Measurements from ENCODE around the gene BLOC1S5. TPM values are rescaled to one million over a fixed set of nuclear protein-coding genes. Genes with fewer than 3 reads are reported as not detected.

BLOC1S5 gene
- total and polyA plus RNA-seq, 2 of the 13 experiments (the other 11 are each of a cell fraction or from before 2014, with no cell fraction given): 10.5 to 41.5 TPM

GRCh38 chr6:7996538-7997111 lies 67.6 kb downstream of the BLOC1S5 start:
- Histone ChIP-seq H4K20me1 (ENCODE audit: insufficient read depth, low read length) (no peaks in the 10 kb centered on the region), H3K27me3 (ENCODE audit: control insufficient read depth in 1 of 2, insufficient read depth in 2 of 2, low read length in 2 of 2) (no peaks in the 10 kb centered on the region), H3K9me3 (ENCODE audit: low read length) (no peaks in the 10 kb centered on the region), H2AFZ (ENCODE audit: low read length) (no peak overlapping the region), H3K4me3 (replicated peaks in 1 of 3; ENCODE audit: insufficient read depth in 1 of 3, low read depth in 2 of 3, low read length in 3 of 3) (no peak overlapping the region), H3K4me2 (ENCODE audit: low read depth, low read length) (no peak overlapping the region), H3K4me1 (ENCODE audit: insufficient read depth, low read length) (peaks cover 16% of the 10 kb centered on the region; the same call in 1 of the 2 replicates), H3K36me3 (replicated peaks in 1 of 2; ENCODE audit: control insufficient read depth in 1 of 2, insufficient read depth in 2 of 2, low read length in 2 of 2) (no peaks in the 10 kb centered on the region), H3K79me2 (ENCODE audit: insufficient read depth, low read length) (no peaks in the 10 kb centered on the region), H3K27ac (ENCODE audit: extremely low read length, insufficient read depth, low read length) (no peak overlapping the region), H3K9ac (ENCODE audit: insufficient read depth, low read depth, low read length) (no peak overlapping the region)
- ChIA-PET POLR2A (no interaction called here), CTCF (ENCODE audit: low intra/inter-chr PET ratio, low total read pairs) (no interaction called here)
- ATAC-seq (peak; percentile 54), FAIRE-seq (no peak), DNase-seq (ENCODE audit: low spot score) (peak; percentile 31)
- BruUV-seq (replicated peaks): no TSS peak
- in situ Hi-C loops (cut with HindIII; ENCODE audit: extremely low pct_ligation_motif_present, low pct_unique_long_range_greater_than_20kb): no loop called here
- WGBS (ENCODE audit: low lambda C conversion rate): 50% methylated on average over 10 of the region's 10 CpGs
- intact Hi-C loops (cut with micrococcal nuclease; ENCODE audit: unreplicated experiment): no loop called here
- TF ChIP-seq ZKSCAN5 (CRISPR knock-in tag; IDR thresholded peaks at IDR 0.05): no peak
- TF ChIP-seq ZNF7 (CRISPR knock-in tag; IDR thresholded peaks at IDR 0.05): peak; percentile 75
- peak; percentile 45; the same call in 1 of the 2 replicates for TF ChIP-seq BCL6 (CRISPR knock-in tag; IDR thresholded peaks at IDR 0.05)

- CTCF ChIA-PET (ENCODE audit: low intra/inter-chr PET ratio, low total read pairs): no interaction called here
These were observed 70.2 kb downstream of the BLOC1S5 start for GRCh38 chr6:7993952-7994351.

More at GRCh38 chr6:7993952-7994351, 70.2 kb downstream of the BLOC1S5 start:
- H3K27ac ChIP-seq (ENCODE audit: extremely low read length, insufficient read depth, low read length): no peak overlapping the region
- in situ Hi-C loops (cut with HindIII; ENCODE audit: extremely low pct_ligation_motif_present, low pct_unique_long_range_greater_than_20kb): loop anchor here (5.0 kb wide), 1 partner anchor 97 kb away; no protein-coding TSS in a partner anchor
- no peaks in the 10 kb centered on the region for H4K20me1 ChIP-seq (ENCODE audit: insufficient read depth, low read length)
- H3K27me3 ChIP-seq (ENCODE audit: control insufficient read depth in 1 of 2, insufficient read depth in 2 of 2, low read length in 2 of 2): no peaks in the 10 kb centered on the region
- no peak overlapping the region for H3K4me2 ChIP-seq (ENCODE audit: low read depth, low read length)
- intact Hi-C loops (cut with micrococcal nuclease; ENCODE audit: unreplicated experiment): no loop called here
- no TSS peak for BruUV-seq (replicated peaks)
- no peak overlapping the region for H3K4me3 ChIP-seq (replicated peaks in 1 of 3; ENCODE audit: insufficient read depth in 1 of 3, low read depth in 2 of 3, low read length in 3 of 3)
- no peaks in the 10 kb centered on the region for H3K79me2 ChIP-seq (ENCODE audit: insufficient read depth, low read length)
- H3K9ac ChIP-seq (ENCODE audit: insufficient read depth, low read depth, low read length): no peak overlapping the region
- FAIRE-seq (no peak), DNase-seq (ENCODE audit: low spot score) (no peak), ATAC-seq (no peak)
- TF ChIP-seq STAG1 (CRISPR knock-in tag; IDR thresholded peaks at IDR 0.05) (peak; percentile 41), ZNF646 (CRISPR knock-in tag; IDR thresholded peaks at IDR 0.05) (no peak), CTCF (CRISPR knock-in tag; IDR thresholded peaks at IDR 0.05) (peak; percentile 27), PAX8 (CRISPR knock-in tag; IDR thresholded peaks at IDR 0.05; ENCODE audit: borderline replicate concordance) (no peak)
- no peak overlapping the region for H2AFZ ChIP-seq (ENCODE audit: low read length)
- POLR2A ChIA-PET: no interaction called here
- no peaks in the 10 kb centered on the region for H3K36me3 ChIP-seq (replicated peaks in 1 of 2; ENCODE audit: control insufficient read depth in 1 of 2, insufficient read depth in 2 of 2, low read length in 2 of 2)
- WGBS (ENCODE audit: low lambda C conversion rate): 72% methylated on average over 8 of the region's 8 CpGs
- no peaks in the 10 kb centered on the region for H3K9me3 ChIP-seq (ENCODE audit: low read length)
- peaks cover 16% of the 10 kb centered on the region; the same call in 1 of the 2 replicates for H3K4me1 ChIP-seq (ENCODE audit: insufficient read depth, low read length)
